CD14-positive monocyte (primary cell): ENCODE results near the gene CATSPERZ. TPM values are rescaled to one million over a fixed set of nuclear protein-coding genes. Genes with fewer than 3 reads are reported as not detected.

ENCODE experiments used
- DNase-seq, 3 donors: peaks; one replicate each; pipeline ENCODE4 v3.0.0-alpha.2; 2011 to 2022
- H2AFZ ChIP-seq: 2 replicates; pipeline ENCODE4 v1.6.0; 2012; ENCODE audit warnings: mild to moderate bottlenecking, low read depth, low read length, inconsistent platforms; ENCODE audit not compliant: insufficient read depth, poor library complexity, severe bottlenecking
- H3K27ac ChIP-seq, 2 donors: 1 replicate in 1 of 2; 2 replicates in 1 of 2; pipeline ENCODE4 v1.5.1; 2012 to 2013; ENCODE audit warnings: low read length in 2 of 2, control low read depth in 1 of 2, inconsistent platforms in 1 of 2, low read depth in 1 of 2, mild to moderate bottlenecking in 1 of 2
- H3K27me3 ChIP-seq, 2 donors: one replicate each; pipeline versions ENCODE4 v1.6.0 to v1.6.1; 2011 to 2013; ENCODE audit warnings: low read length in 2 of 2; ENCODE audit not compliant: control insufficient read depth in 2 of 2, insufficient read depth in 2 of 2
- H3K36me3 ChIP-seq, 2 donors: replicated peaks in 1 of 2; 1 replicate in 1 of 2; 2 replicates in 1 of 2; pipeline versions ENCODE4 v1.5.1 to v1.6.1; 2012 to 2013; ENCODE audit warnings: low read length in 2 of 2, control low read depth in 1 of 2, inconsistent platforms in 1 of 2, mild to moderate bottlenecking in 1 of 2; ENCODE audit not compliant: insufficient read depth in 2 of 2, control insufficient read depth in 1 of 2
- H3K4me1 ChIP-seq, 2 donors: 1 replicate in 1 of 2; 2 replicates in 1 of 2; pipeline versions ENCODE4 v1.5.1 to v1.6.1; 2012 to 2013; ENCODE audit warnings: low read length in 2 of 2, control low read depth in 1 of 2, inconsistent platforms in 1 of 2, mild to moderate bottlenecking in 1 of 2, moderate library complexity in 1 of 2; ENCODE audit not compliant: insufficient read depth in 2 of 2, control insufficient read depth in 1 of 2
- H3K4me2 ChIP-seq: replicated peaks from 2 replicates; pipeline ENCODE3; 2012; ENCODE audit warnings: low read length, moderate library complexity, mild to moderate bottlenecking; ENCODE audit not compliant: poor library complexity, severe bottlenecking; ENCODE audit errors: extremely low read depth
- H3K4me3 ChIP-seq, 3 experiments: fragments of 200-600 bp in 1 of 3; sonication (generic) in 1 of 3; replicated peaks in 1 of 3; 1 replicate in 2 of 3; 2 replicates in 1 of 3; pipeline ENCODE4 v1.5.1; 2011 to 2013; ENCODE audit warnings: low read length in 3 of 3, mild to moderate bottlenecking in 3 of 3, control low read depth in 2 of 3, low read depth in 2 of 3, inconsistent platforms in 1 of 3, moderate library complexity in 1 of 3
- H3K79me2 ChIP-seq: 2 replicates; pipeline ENCODE4 v1.6.0; 2012; ENCODE audit warnings: mild to moderate bottlenecking, control low read depth, inconsistent platforms, low read length, moderate library complexity; ENCODE audit not compliant: insufficient read depth
- H3K9ac ChIP-seq: 2 replicates; pipeline ENCODE4 v1.6.0; 2017; ENCODE audit warnings: low read length, mild to moderate bottlenecking; ENCODE audit not compliant: insufficient read depth, poor library complexity, severe bottlenecking
- H3K9me3 ChIP-seq, 2 donors: replicated peaks in 1 of 2; 1 replicate in 1 of 2; 2 replicates in 1 of 2; pipeline versions ENCODE4 v1.5.1 to v1.6.1; 2012 to 2013; ENCODE audit warnings: low read length in 2 of 2, control low read depth in 1 of 2; ENCODE audit not compliant: control insufficient read depth in 1 of 2, insufficient read depth in 1 of 2
- H4K20me1 ChIP-seq: 2 replicates; pipeline ENCODE4 v1.6.0; 2012; ENCODE audit warnings: mild to moderate bottlenecking, low read length, control low read depth, moderate library complexity; ENCODE audit not compliant: insufficient read depth
- H3K27ac Mint-ChIP-seq, 7 donors: one replicate each; pipeline ENCODE4 v1.8.0; 2020; ENCODE audit warnings: mild to moderate bottlenecking in 7 of 7, mixed read lengths in 7 of 7, moderate library complexity in 6 of 7, inconsistent platforms in 2 of 7
- H3K27me3 Mint-ChIP-seq, 3 donors: one replicate each; pipeline ENCODE4 v1.8.0; 2021 to 2022; ENCODE audit warnings: low read depth in 3 of 3, mild to moderate bottlenecking in 3 of 3, mixed read lengths in 3 of 3, moderate library complexity in 3 of 3, inconsistent platforms in 1 of 3
- H3K36me3 Mint-ChIP-seq, 2 donors: one replicate each; pipeline ENCODE4 v1.8.0; 2020; ENCODE audit warnings: mixed read lengths in 2 of 2, inconsistent platforms in 1 of 2, mild to moderate bottlenecking in 1 of 2
- H3K4me1 Mint-ChIP-seq: one replicate; pipeline ENCODE4 v1.8.0; 2020; ENCODE audit warnings: mild to moderate bottlenecking, mixed read lengths
- H3K4me3 Mint-ChIP-seq, 2 donors: one replicate each; pipeline ENCODE4 v1.8.0; 2020; ENCODE audit warnings: mild to moderate bottlenecking in 2 of 2, mixed read lengths in 2 of 2, moderate library complexity in 1 of 2
- H3K9me3 Mint-ChIP-seq, 7 donors: one replicate each; pipeline ENCODE4 v1.8.0; 2020 to 2022; ENCODE audit warnings: mixed read lengths in 7 of 7, mild to moderate bottlenecking in 6 of 7, moderate library complexity in 6 of 7, inconsistent platforms in 2 of 7
- WGBS: methylation state at CpG from one replicate; pipeline ENCODE4 v1.1.5; 2013; ENCODE audit warnings: missing lambda C conversion rate; ENCODE audit not compliant: insufficient coverage; 5-methylcytosine and 5-hydroxymethylcytosine counted together
- intact Hi-C, 2 donors: fragments of 100-400 bp; cut with micrococcal nuclease; formaldehyde crosslinking; loops; one replicate each; pipeline versions ENCODE4 v1.15.0 to v1.15.1; 2023
- polyA plus RNA-seq, 3 donors: library from polyadenylated mRNA; depleted of rRNA in 1 of 3; unstranded in 2 of 3; stranded (reverse) in 1 of 3; fragments of 300-500 nt in 2 of 3; fragments of >200 nt in 1 of 3; fragmentation: Illumina TruSeq in 2 of 3; gene quantifications; 1 replicate in 2 of 3; 2 replicates in 1 of 3; pipeline ENCODE4 v1.2.3, GENCODE V29; 2012 to 2021
- TF ChIP-seq, protein P1 (sequence below): fragments of 200-600 bp; IDR thresholded peaks from one replicate; pipeline ENCODE4 v1.8.0; 2022; ENCODE audit warnings: antibody characterized with exemption, mild to moderate bottlenecking

Gene CATSPERZ
- polyA plus RNA-seq, 3 donors: not detected

DNA sequence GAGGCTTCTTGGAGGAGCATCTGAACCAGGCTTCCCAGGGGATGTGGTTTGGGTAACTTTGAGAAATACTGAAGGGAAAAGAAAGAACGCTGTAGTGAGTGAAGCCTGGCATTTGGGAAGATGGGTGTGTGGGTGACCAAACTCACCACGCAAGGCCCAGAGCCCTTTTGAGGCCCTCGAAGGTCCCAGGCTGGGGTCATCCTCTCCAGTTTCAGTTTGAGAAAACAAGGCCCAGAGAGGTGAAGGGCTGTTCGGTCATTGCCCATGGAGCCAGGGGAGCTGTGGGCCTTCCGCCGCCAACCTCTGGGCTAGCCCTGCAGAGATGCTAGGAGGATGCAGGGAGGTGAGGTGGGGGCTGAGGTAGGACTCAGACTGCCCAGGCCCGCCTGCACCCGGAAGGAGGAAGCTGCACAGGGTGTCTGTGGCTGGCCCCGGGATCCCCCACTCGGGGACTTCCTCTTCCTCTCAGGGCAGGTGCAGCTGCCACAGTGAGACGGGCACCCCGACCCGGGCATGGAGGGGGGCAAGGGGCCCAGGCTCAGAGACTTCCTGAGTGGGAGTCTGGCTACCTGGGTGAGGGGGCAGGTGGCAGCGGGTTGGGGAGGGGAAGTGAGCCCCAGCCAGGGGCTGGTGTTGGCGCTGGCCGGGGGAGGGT is 39.7 kb downstream of the CATSPERZ start, which contains the start of gene CCDC88B:
TSS of gene CCDC88B (plus strand) at position 451 of the 655 bp plus-strand sequence. CDS start at position 514, 63 bp downstream.
- intact Hi-C loops: loop anchor here in 1 of 2 donors (5.0 kb wide), 1 partner anchor 33 kb away; the partner anchor contains the start of gene ESRRA
- no peaks in the 10 kb centered on the region for H3K27me3 Mint-ChIP-seq
- H3K4me1 Mint-ChIP-seq: peaks cover 44% of the 10 kb centered on the region
- H3K9me3 Mint-ChIP-seq: no peaks in the 10 kb centered on the region
- peaks cover 23 to 35% of the 10 kb centered on the region in 2 donors for H3K36me3 Mint-ChIP-seq
- peaks cover 42 to 54% of the 10 kb centered on the region in 2 donors for H3K4me1 ChIP-seq
- H4K20me1 ChIP-seq: peaks cover 44% of the 10 kb centered on the region
- peak within 1 kb of the TSS; percentile 68 for H2AFZ ChIP-seq
- H3K36me3 ChIP-seq: peaks cover 19 to 20% of the 10 kb centered on the region in 2 donors
- peak within 1 kb of the TSS; percentile 82 for H3K9ac ChIP-seq
- H3K4me3 ChIP-seq: peak within 1 kb of the TSS; percentile 67 to 93 (median 79)
- H3K79me2 ChIP-seq: peaks cover 43% of the 10 kb centered on the region
- H3K4me3 Mint-ChIP-seq: peak within 1 kb of the TSS; percentile 85 to 90
- TF ChIP-seq, protein P1, sequence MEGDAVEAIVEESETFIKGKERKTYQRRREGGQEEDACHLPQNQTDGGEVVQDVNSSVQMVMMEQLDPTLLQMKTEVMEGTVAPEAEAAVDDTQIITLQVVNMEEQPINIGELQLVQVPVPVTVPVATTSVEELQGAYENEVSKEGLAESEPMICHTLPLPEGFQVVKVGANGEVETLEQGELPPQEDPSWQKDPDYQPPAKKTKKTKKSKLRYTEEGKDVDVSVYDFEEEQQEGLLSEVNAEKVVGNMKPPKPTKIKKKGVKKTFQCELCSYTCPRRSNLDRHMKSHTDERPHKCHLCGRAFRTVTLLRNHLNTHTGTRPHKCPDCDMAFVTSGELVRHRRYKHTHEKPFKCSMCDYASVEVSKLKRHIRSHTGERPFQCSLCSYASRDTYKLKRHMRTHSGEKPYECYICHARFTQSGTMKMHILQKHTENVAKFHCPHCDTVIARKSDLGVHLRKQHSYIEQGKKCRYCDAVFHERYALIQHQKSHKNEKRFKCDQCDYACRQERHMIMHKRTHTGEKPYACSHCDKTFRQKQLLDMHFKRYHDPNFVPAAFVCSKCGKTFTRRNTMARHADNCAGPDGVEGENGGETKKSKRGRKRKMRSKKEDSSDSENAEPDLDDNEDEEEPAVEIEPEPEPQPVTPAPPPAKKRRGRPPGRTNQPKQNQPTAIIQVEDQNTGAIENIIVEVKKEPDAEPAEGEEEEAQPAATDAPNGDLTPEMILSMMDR: no peak
- H3K9me3 ChIP-seq: no peaks in the 10 kb centered on the region
- peak within 1 kb of the TSS; percentile 81 to 98 (median 94) for H3K27ac Mint-ChIP-seq
- peak within 1 kb of the TSS; percentile 79 to 90 for H3K27ac ChIP-seq
- no peaks in the 10 kb centered on the region for H3K27me3 ChIP-seq
- 8% methylated on average over 13 of the region's 16 CpGs for WGBS
- H3K4me2 ChIP-seq: peak within 1 kb of the TSS; percentile 87
- DNase-seq: peak; percentile 79 to 93 (median 88)

GRCh38 chr11:64340671-64341335 is 40.6 kb downstream of the CATSPERZ start:
- TF ChIP-seq, protein P1: no peak
- Histone ChIP-seq H3K4me1 (peaks cover 34 to 47% of the 10 kb centered on the region in 2 donors), H3K27ac (peak overlapping the region; percentile 79 to 90), H3K9ac (peak overlapping the region; percentile 82), H3K36me3 (peaks cover 28 to 30% of the 10 kb centered on the region in 2 donors), H3K27me3 (no peaks in the 10 kb centered on the region), H4K20me1 (peaks cover 53% of the 10 kb centered on the region), H3K79me2 (peaks cover 43% of the 10 kb centered on the region), H2AFZ (peak overlapping the region; percentile 68), H3K4me3 (peak overlapping the region; percentile 67 to 93 (median 79)), H3K9me3 (no peaks in the 10 kb centered on the region), H3K4me2 (peak overlapping the region; percentile 87)
- intact Hi-C loops: loop anchor here in 1 of 2 donors (5.0 kb wide), 1 partner anchor 34 kb away; the partner anchor contains the start of gene ESRRA
- no peaks in the 10 kb centered on the region for H3K27me3 Mint-ChIP-seq
- H3K4me3 Mint-ChIP-seq: peak overlapping the region; percentile 85 to 90
- no peaks in the 10 kb centered on the region for H3K9me3 Mint-ChIP-seq
- peaks cover 43% of the 10 kb centered on the region for H3K4me1 Mint-ChIP-seq
- DNase-seq: peak; percentile 51 to 61 (median 55)
- H3K36me3 Mint-ChIP-seq: peaks cover 29 to 42% of the 10 kb centered on the region in 2 donors
- 4% methylated on average over 24 of the region's 33 CpGs for WGBS
- H3K27ac Mint-ChIP-seq: peak overlapping the region; percentile 81 to 98 (median 94)
